ENCODE measurements around the gene PPFIA1. TPM values are rescaled to one million over a fixed set of nuclear protein-coding genes. Genes with fewer than 3 reads are reported as not detected.

The PPFIA1 gene
- total and polyA plus RNA-seq, 2 of the 8 experiments (the other 6 are each of a cell fraction or from before 2014, with no cell fraction given), result 44.3 to 73.5 TPM

GRCh38 chr11:70324376-70325115 is 54.1 kb downstream of the PPFIA1 start:
- H2BK120ac ChIP-seq (replicated peaks; ENCODE audit: low read depth, low read length), result no peak overlapping the region
- DNase-seq (ENCODE audit: low read depth in 1 of 2, low spot score in 2 of 2) (no peak), FAIRE-seq (no peak)
- no peak overlapping the region for H2BK20ac ChIP-seq (ENCODE audit: low read length)
- WGBS, 2 experiments (ENCODE audit: extremely low coverage in 1 of 2, insufficient coverage in 1 of 2, insufficient read length in 1 of 2, insufficient replicate concordance in 2 of 2, low coverage in 1 of 2, low lambda C conversion rate in 2 of 2, missing lambda C conversion rate in 1 of 2), result 98% methylated on average over 10 of the region's 10 CpGs; no CpG with 5 or more reads in 1 of the 2 experiments
- H3K4me3 ChIP-seq (ENCODE audit: extremely low read depth in 1 of 4, insufficient read depth in 2 of 4, low read depth in 3 of 4, low read length in 4 of 4), result no peak overlapping the region
- no peak overlapping the region for H2AK5ac ChIP-seq (ENCODE audit: low read depth, low read length)
- H3K79me2 ChIP-seq (ENCODE audit: control insufficient read depth in 1 of 2, insufficient read depth in 2 of 2, low read length in 2 of 2), result peaks cover 0 to 16% of the 10 kb centered on the region in 2 experiments; a peak in 2 of 4 replicates
- POLR2A ChIA-PET (ENCODE audit: partially characterized antibody), result no interaction called here
- H3K36me3 ChIP-seq (ENCODE audit: control insufficient read depth in 2 of 4, insufficient read depth in 4 of 4, low read length in 3 of 4), result peaks cover 4 to 65% (median 29%) of the 10 kb centered on the region in 4 experiments
- H3K18ac ChIP-seq (ENCODE audit: extremely low read depth, low read length), result no peak overlapping the region
- H2BK12ac ChIP-seq (ENCODE audit: low read depth, low read length), result no peak overlapping the region
- TF ChIP-seq KDM5A (IDR thresholded peaks at IDR 0.05; ENCODE audit: low read length) (no peak), GABPA (IDR thresholded peaks at IDR 0.05; ENCODE audit: borderline replicate concordance, insufficient read depth, low read length) (no peak), KDM4A (IDR thresholded peaks at IDR 0.05; ENCODE audit: low read depth, low read length, severe bottlenecking) (no peak), ASH2L (IDR thresholded peaks at IDR 0.05; ENCODE audit: low read length) (no peak)
- H3K27ac ChIP-seq (ENCODE audit: low read depth, low read length), result no peak overlapping the region
- CTCF ChIA-PET (ENCODE audit: partially characterized antibody), result no interaction called here
- H3K4ac ChIP-seq (replicated peaks; ENCODE audit: insufficient read length, low read depth, low read length), result no peak overlapping the region
- H3K14ac ChIP-seq (ENCODE audit: insufficient read length), result no peak overlapping the region
- no peak overlapping the region for H4K91ac ChIP-seq (replicated peaks; ENCODE audit: insufficient read length, low read length)
- no peaks in the 10 kb centered on the region for H3K27me3 ChIP-seq (replicated peaks in 1 of 4; ENCODE audit: control insufficient read depth in 3 of 4, extremely low read depth in 1 of 4, insufficient read depth in 3 of 4, low read length in 3 of 4)
- H4K20me1 ChIP-seq (replicated peaks in 1 of 2; ENCODE audit: control insufficient read depth in 1 of 2, insufficient read depth in 2 of 2, low read length in 2 of 2), result peaks cover 4 to 6% of the 10 kb centered on the region in 2 experiments
- no peak overlapping the region for H2BK5ac ChIP-seq (ENCODE audit: low read depth, low read length)
- H3K23me2 ChIP-seq (ENCODE audit: low read depth, low read length), result no peaks in the 10 kb centered on the region
- H3K23ac ChIP-seq (ENCODE audit: insufficient read length), result no peak overlapping the region
- H4K5ac ChIP-seq (ENCODE audit: insufficient read length, low read depth, low read length), result no peak overlapping the region
- no peaks in the 10 kb centered on the region for H3K9me3 ChIP-seq (ENCODE audit: insufficient read depth in 2 of 2, low read depth in 1 of 2, low read length in 1 of 2)
- H3K4me1 ChIP-seq (replicated peaks in 1 of 4; ENCODE audit: control insufficient read depth in 3 of 4, insufficient read depth in 4 of 4, low read length in 3 of 4), result peaks cover 0 to 2% (median under 1%) of the 10 kb centered on the region in 4 experiments; a peak in 2 of 7 replicates
- no peak overlapping the region for H2AFZ ChIP-seq (ENCODE audit: low read length)
- peaks cover 4% of the 10 kb centered on the region for H3K79me1 ChIP-seq (ENCODE audit: low read depth, low read length)
- no peak overlapping the region for H2BK15ac ChIP-seq (ENCODE audit: low read length)
- no peak overlapping the region for H3K56ac ChIP-seq (replicated peaks; ENCODE audit: insufficient read length, low read depth, low read length)
- H3K9ac ChIP-seq (replicated peaks in 1 of 4; ENCODE audit: extremely low read depth in 1 of 4, low read depth in 3 of 4, low read length in 3 of 4), result no peak overlapping the region
- H3K4me2 ChIP-seq (ENCODE audit: insufficient read depth in 1 of 2, low read depth in 2 of 2, low read length in 2 of 2), result no peak overlapping the region
- no peak overlapping the region for H4K8ac ChIP-seq (ENCODE audit: extremely low read depth, insufficient read depth, low read length)

All from H1 (cell line).